HCT116 (cell line): ENCODE results near the gene ZCCHC24. TPM values are rescaled to one million over a fixed set of nuclear protein-coding genes. Genes with fewer than 3 reads are reported as not detected.

Experiments
- ATAC-seq: fragments of 200-7000 bp; cut with Tn5 transposase; 2 replicates; pipeline ENCODE4 v1.9.1; 2020; ENCODE audit warnings: mild to moderate bottlenecking, moderate library complexity
- BruUV-seq: library from RNA; stranded (reverse); fragments of 400-500 nt; replicated peaks from 2 replicates; lab custom pipeline; 2021; lab: Mats Ljungman, UMichigan
- CTCF ChIA-PET: fragments of 300-600 bp; sonication (Branson Sonifier 250); formaldehyde crosslinking; loops from one replicate; lab custom pipeline; 2021; ENCODE audit warnings: antibody characterized with exemption; lab: Charles Lee
- POLR2A ChIA-PET: fragments of 300-600, 350-600 bp; sonication (Branson Sonifier 250); formaldehyde crosslinking; loops from one replicate; lab custom pipeline; 2021; ENCODE audit warnings: antibody characterized with exemption; lab: Charles Lee
- RAD21 ChIA-PET, 2 experiments: fragments of 300-600 bp; sonication (Branson Sonifier 250); formaldehyde crosslinking; loops; one replicate each; lab custom pipeline; 2023; ENCODE audit warnings: low total read pairs in 2 of 2; ENCODE audit not compliant: uncharacterized antibody in 2 of 2, unreplicated experiment in 2 of 2, low non-redundant PET in 1 of 2; lab: Charles Lee
- DNase-seq: peaks from one replicate; pipeline ENCODE4 v3.0.0-alpha.2; 2010; ENCODE audit warnings: low read depth, low spot score
- H2AFZ ChIP-seq: fragments of 200-600 bp; shearing (Covaris generic), sonication (generic); 2 replicates; pipeline ENCODE4 v1.6.1; 2017; ENCODE audit warnings: low read depth, mixed run types, mixed read lengths, antibody characterized with exemption, low read length; ENCODE audit not compliant: poor library complexity, severe bottlenecking
- H3K27ac ChIP-seq: 2 replicates; pipeline ENCODE4 v1.5.1; 2012; ENCODE audit warnings: low read depth, low read length
- H3K27me3 ChIP-seq: fragments of 200-600 bp; sonication (generic); 2 replicates; pipeline ENCODE4 v1.6.1; 2016; ENCODE audit warnings: mixed run types, low read length, mixed read lengths; ENCODE audit not compliant: insufficient read depth
- H3K36me3 ChIP-seq, 2 experiments: fragments of 200-500 bp in 1 of 2; fragments of 200-600 bp in 1 of 2; sonication (Bioruptor generic) in 1 of 2; sonication (generic) in 1 of 2; 2 replicates each; pipeline versions ENCODE4 v1.5.1 to v1.6.1; 2014 to 2016; ENCODE audit warnings: low read length in 2 of 2, inconsistent platforms in 1 of 2, mixed read lengths in 1 of 2, mixed run types in 1 of 2; ENCODE audit not compliant: insufficient read depth in 2 of 2, control insufficient read depth in 1 of 2
- H3K4me1 ChIP-seq, 2 experiments: fragments of 200-600 bp in 1 of 2; sonication (generic) in 1 of 2; 2 replicates each; pipeline versions ENCODE4 v1.5.1 to v1.6.1; 2012 to 2017; ENCODE audit warnings: low read length in 2 of 2, inconsistent platforms in 1 of 2, mild to moderate bottlenecking in 1 of 2, mixed read lengths in 1 of 2, mixed run types in 1 of 2, moderate library complexity in 1 of 2; ENCODE audit not compliant: insufficient read depth in 2 of 2, control insufficient read depth in 1 of 2
- H3K4me2 ChIP-seq: fragments of 200-600 bp; sonication (generic); 2 replicates; pipeline ENCODE4 v1.6.1; 2017; ENCODE audit warnings: mixed run types, low read length, mixed read lengths
- H3K4me3 ChIP-seq, 2 experiments: fragments of 200-600 bp in 1 of 2; sonication (generic) in 1 of 2; replicated peaks in 1 of 2; 2 replicates each; pipeline ENCODE4 v1.5.1; 2011 to 2016; ENCODE audit warnings: low read length in 2 of 2, control low read depth in 1 of 2, low read depth in 1 of 2, mild to moderate bottlenecking in 1 of 2, mixed read lengths in 1 of 2, mixed run types in 1 of 2
- H3K79me2 ChIP-seq: fragments of 200-600 bp; sonication (generic); 2 replicates; pipeline ENCODE4 v1.6.1; 2017; ENCODE audit warnings: mild to moderate bottlenecking, mixed run types, low read length, moderate library complexity, mixed read lengths; ENCODE audit not compliant: insufficient read depth
- H3K9ac ChIP-seq: fragments of 200-600 bp; sonication (generic); 2 replicates; pipeline ENCODE4 v1.6.1; 2016; ENCODE audit warnings: low read length, mixed read lengths
- H3K9me2 ChIP-seq: fragments of 200-600 bp; sonication (generic), shearing (Covaris generic); 2 replicates; pipeline ENCODE4 v1.6.1; 2017; ENCODE audit warnings: mixed run types, mild to moderate bottlenecking, moderate library complexity; ENCODE audit not compliant: insufficient read depth
- H3K9me3 ChIP-seq, 2 experiments: fragments of 200-500 bp in 1 of 2; fragments of 200-600 bp in 1 of 2; sonication (Bioruptor generic) in 1 of 2; sonication (generic) in 1 of 2; 2 replicates each; pipeline ENCODE4 v1.6.1; 2014 to 2017; ENCODE audit warnings: low read length in 2 of 2, mixed read lengths in 2 of 2, inconsistent platforms in 1 of 2, low read depth in 1 of 2, mild to moderate bottlenecking in 1 of 2, mixed run types in 1 of 2, moderate library complexity in 1 of 2; ENCODE audit not compliant: control insufficient read depth in 1 of 2, insufficient read depth in 1 of 2
- H4K20me1 ChIP-seq: fragments of 200-600 bp; sonication (generic), shearing (Covaris generic); 2 replicates; pipeline ENCODE4 v1.6.1; 2017; ENCODE audit warnings: mixed run types, mild to moderate bottlenecking, moderate library complexity; ENCODE audit not compliant: insufficient read depth
- CBX3 ChIP-seq: IDR thresholded peaks from 2 replicates; pipeline ENCODE4 v1.6.1; 2012; ENCODE audit warnings: low read depth
- CTCF ChIP-seq, 3 experiments: fragments of 200-600 bp in 1 of 3; sonication (generic) in 1 of 3; IDR thresholded peaks in 2 of 3; conservative IDR thresholded peaks in 1 of 3; 2 replicates each; pipeline ENCODE4 v1.5.1; 2012 to 2017; ENCODE audit warnings: low read depth in 2 of 3, low read length in 2 of 3, antibody characterized with exemption in 1 of 3, borderline replicate concordance in 1 of 3, control low read depth in 1 of 3, mild to moderate bottlenecking in 1 of 3, mixed read lengths in 1 of 3, mixed run types in 1 of 3, moderate library complexity in 1 of 3; ENCODE audit not compliant: insufficient read depth in 1 of 3
- EGR1 ChIP-seq: IDR thresholded peaks from 2 replicates; pipeline ENCODE4 v1.6.1; 2012; ENCODE audit warnings: low read depth
- ELF1 ChIP-seq: IDR thresholded peaks from 2 replicates; pipeline ENCODE4 v1.6.1; 2012; ENCODE audit warnings: low read depth, borderline replicate concordance
- EZH2phosphoT487 ChIP-seq: fragments of 200-600 bp; IDR thresholded peaks from 2 replicates; pipeline ENCODE4 v1.6.1; 2018; ENCODE audit warnings: antibody characterized with exemption, borderline replicate concordance
- FOSL1 ChIP-seq: IDR thresholded peaks from 2 replicates; pipeline ENCODE4 v1.6.1; 2012; ENCODE audit warnings: low read depth
- POLR2A ChIP-seq: IDR thresholded peaks from 2 replicates; pipeline ENCODE4 v1.7.0; 2011; ENCODE audit warnings: borderline replicate concordance; ENCODE audit not compliant: insufficient read depth, insufficient read length; ENCODE audit errors: extremely low read depth
- POLR2AphosphoS5 ChIP-seq: IDR thresholded peaks from 2 replicates; pipeline ENCODE4 v1.6.1; 2011; ENCODE audit warnings: mild to moderate bottlenecking, low read depth, low read length, moderate library complexity
- SP1 ChIP-seq: IDR thresholded peaks from 2 replicates; pipeline ENCODE4 v1.6.1; 2012; ENCODE audit warnings: low read depth
- YY1 ChIP-seq: IDR thresholded peaks from 2 replicates; pipeline ENCODE4 v1.6.1; 2011; ENCODE audit warnings: low read length, low read depth, moderate library complexity, mild to moderate bottlenecking; ENCODE audit not compliant: insufficient replicate concordance; ENCODE audit errors: extremely low read depth
- intact Hi-C: fragments of 100-400 bp; cut with micrococcal nuclease; formaldehyde crosslinking; loops from 2 replicates; pipeline ENCODE4 v1.10.0; 2022
- total RNA-seq: library from RNA; stranded (reverse); gene quantifications from one replicate; pipeline ENCODE4 v1.2.1, GENCODE V29; 2021; ENCODE audit not compliant: unreplicated experiment
- TF ChIP-seq, protein P1 (sequence below): IDR thresholded peaks from 2 replicates; pipeline ENCODE4 v1.6.1; 2012; ENCODE audit warnings: low read depth
- TF ChIP-seq, protein P2 (sequence below): IDR thresholded peaks from 2 replicates; pipeline ENCODE4 v1.6.1; 2012
- TF ChIP-seq, protein P3 (sequence below): IDR thresholded peaks from 2 replicates; pipeline ENCODE4 v1.6.1; 2012

ZCCHC24 gene
- total RNA-seq, 1 experiment from 2014 or later, result 7.0 TPM

- Histone ChIP-seq H3K36me3 (no peaks in the 10 kb centered on the region), H3K4me3 (no peak overlapping the region), H3K4me2 (no peak overlapping the region), H3K79me2 (no peaks in the 10 kb centered on the region), H3K4me1 (peaks cover 13 to 22% of the 10 kb centered on the region in 2 experiments), H3K9me2 (no peaks in the 10 kb centered on the region), H3K27ac (no peak overlapping the region), H3K9me3 (no peaks in the 10 kb centered on the region), H3K9ac (no peak overlapping the region), H4K20me1 (no peaks in the 10 kb centered on the region), H3K27me3 (no peaks in the 10 kb centered on the region), H2AFZ (no peak overlapping the region)
- ChIA-PET POLR2A (no interaction called here), CTCF (no interaction called here), RAD21 (no interaction called here)
- TF ChIP-seq ELF1, result no peak
- TF ChIP-seq CTCF (IDR thresholded peaks at IDR 0.05 in 2 of 3, conservative IDR thresholded peaks at IDR 0.05 in 1 of 3; ENCODE audit: borderline replicate concordance in 1 of 3, insufficient read depth in 1 of 3, low read depth in 2 of 3, low read length in 2 of 3), result no peak
- TF ChIP-seq EZH2phosphoT487, result no peak
- TF ChIP-seq EGR1, result no peak
- no peak for TF ChIP-seq FOSL1
- TF ChIP-seq, protein P1, sequence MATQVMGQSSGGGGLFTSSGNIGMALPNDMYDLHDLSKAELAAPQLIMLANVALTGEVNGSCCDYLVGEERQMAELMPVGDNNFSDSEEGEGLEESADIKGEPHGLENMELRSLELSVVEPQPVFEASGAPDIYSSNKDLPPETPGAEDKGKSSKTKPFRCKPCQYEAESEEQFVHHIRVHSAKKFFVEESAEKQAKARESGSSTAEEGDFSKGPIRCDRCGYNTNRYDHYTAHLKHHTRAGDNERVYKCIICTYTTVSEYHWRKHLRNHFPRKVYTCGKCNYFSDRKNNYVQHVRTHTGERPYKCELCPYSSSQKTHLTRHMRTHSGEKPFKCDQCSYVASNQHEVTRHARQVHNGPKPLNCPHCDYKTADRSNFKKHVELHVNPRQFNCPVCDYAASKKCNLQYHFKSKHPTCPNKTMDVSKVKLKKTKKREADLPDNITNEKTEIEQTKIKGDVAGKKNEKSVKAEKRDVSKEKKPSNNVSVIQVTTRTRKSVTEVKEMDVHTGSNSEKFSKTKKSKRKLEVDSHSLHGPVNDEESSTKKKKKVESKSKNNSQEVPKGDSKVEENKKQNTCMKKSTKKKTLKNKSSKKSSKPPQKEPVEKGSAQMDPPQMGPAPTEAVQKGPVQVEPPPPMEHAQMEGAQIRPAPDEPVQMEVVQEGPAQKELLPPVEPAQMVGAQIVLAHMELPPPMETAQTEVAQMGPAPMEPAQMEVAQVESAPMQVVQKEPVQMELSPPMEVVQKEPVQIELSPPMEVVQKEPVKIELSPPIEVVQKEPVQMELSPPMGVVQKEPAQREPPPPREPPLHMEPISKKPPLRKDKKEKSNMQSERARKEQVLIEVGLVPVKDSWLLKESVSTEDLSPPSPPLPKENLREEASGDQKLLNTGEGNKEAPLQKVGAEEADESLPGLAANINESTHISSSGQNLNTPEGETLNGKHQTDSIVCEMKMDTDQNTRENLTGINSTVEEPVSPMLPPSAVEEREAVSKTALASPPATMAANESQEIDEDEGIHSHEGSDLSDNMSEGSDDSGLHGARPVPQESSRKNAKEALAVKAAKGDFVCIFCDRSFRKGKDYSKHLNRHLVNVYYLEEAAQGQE, result no peak
- no peak for TF ChIP-seq YY1
- no peak for TF ChIP-seq POLR2A
- no peak for TF ChIP-seq CBX3
- TF ChIP-seq SP1, result no peak
- no peak for TF ChIP-seq POLR2AphosphoS5
- TF ChIP-seq, protein P2, sequence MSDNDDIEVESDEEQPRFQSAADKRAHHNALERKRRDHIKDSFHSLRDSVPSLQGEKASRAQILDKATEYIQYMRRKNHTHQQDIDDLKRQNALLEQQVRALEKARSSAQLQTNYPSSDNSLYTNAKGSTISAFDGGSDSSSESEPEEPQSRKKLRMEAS, result no peak
- TF ChIP-seq, protein P3, sequence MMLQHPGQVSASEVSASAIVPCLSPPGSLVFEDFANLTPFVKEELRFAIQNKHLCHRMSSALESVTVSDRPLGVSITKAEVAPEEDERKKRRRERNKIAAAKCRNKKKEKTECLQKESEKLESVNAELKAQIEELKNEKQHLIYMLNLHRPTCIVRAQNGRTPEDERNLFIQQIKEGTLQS, result no peak
- DNase-seq (no peak), ATAC-seq (no peak)
- intact Hi-C loops, result no loop called here
- BruUV-seq, result no TSS peak
Measured at GRCh38 chr10:79483948-79484347, 38.5 kb upstream of the ZCCHC24 start.
